ENCODE results near the gene RBM33. TPM values are rescaled to one million over a fixed set of nuclear protein-coding genes. Genes with fewer than 3 reads are reported as not detected.

RBM33 gene
- total and polyA plus RNA-seq, 9 of the 15 experiments (the other 6 are each of a cell fraction or from before 2014, with no cell fraction given) = 4.4 to 80.7 (median 27.3) TPM

- no peak for TF ChIP-seq ZNF12 (CRISPR knock-in tag; IDR thresholded peaks at IDR 0.05)
- TF ChIP-seq GATAD2B (IDR thresholded peaks at IDR 0.05; ENCODE audit: borderline replicate concordance) = no peak
- TF ChIP-seq CBX3 (IDR thresholded peaks at IDR 0.05; ENCODE audit: borderline replicate concordance in 1 of 2, low read length in 2 of 2) = no peak
- no peak for TF ChIP-seq ZNF431 (CRISPR knock-in tag; IDR thresholded peaks at IDR 0.05)
- TF ChIP-seq, protein P1, sequence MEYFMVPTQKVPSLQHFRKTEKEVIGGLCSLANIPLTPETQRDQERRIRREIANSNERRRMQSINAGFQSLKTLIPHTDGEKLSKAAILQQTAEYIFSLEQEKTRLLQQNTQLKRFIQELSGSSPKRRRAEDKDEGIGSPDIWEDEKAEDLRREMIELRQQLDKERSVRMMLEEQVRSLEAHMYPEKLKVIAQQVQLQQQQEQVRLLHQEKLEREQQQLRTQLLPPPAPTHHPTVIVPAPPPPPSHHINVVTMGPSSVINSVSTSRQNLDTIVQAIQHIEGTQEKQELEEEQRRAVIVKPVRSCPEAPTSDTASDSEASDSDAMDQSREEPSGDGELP (CRISPR knock-in tag; IDR thresholded peaks at IDR 0.05; ENCODE audit: borderline replicate concordance) = no peak
- TF ChIP-seq, protein P2, sequence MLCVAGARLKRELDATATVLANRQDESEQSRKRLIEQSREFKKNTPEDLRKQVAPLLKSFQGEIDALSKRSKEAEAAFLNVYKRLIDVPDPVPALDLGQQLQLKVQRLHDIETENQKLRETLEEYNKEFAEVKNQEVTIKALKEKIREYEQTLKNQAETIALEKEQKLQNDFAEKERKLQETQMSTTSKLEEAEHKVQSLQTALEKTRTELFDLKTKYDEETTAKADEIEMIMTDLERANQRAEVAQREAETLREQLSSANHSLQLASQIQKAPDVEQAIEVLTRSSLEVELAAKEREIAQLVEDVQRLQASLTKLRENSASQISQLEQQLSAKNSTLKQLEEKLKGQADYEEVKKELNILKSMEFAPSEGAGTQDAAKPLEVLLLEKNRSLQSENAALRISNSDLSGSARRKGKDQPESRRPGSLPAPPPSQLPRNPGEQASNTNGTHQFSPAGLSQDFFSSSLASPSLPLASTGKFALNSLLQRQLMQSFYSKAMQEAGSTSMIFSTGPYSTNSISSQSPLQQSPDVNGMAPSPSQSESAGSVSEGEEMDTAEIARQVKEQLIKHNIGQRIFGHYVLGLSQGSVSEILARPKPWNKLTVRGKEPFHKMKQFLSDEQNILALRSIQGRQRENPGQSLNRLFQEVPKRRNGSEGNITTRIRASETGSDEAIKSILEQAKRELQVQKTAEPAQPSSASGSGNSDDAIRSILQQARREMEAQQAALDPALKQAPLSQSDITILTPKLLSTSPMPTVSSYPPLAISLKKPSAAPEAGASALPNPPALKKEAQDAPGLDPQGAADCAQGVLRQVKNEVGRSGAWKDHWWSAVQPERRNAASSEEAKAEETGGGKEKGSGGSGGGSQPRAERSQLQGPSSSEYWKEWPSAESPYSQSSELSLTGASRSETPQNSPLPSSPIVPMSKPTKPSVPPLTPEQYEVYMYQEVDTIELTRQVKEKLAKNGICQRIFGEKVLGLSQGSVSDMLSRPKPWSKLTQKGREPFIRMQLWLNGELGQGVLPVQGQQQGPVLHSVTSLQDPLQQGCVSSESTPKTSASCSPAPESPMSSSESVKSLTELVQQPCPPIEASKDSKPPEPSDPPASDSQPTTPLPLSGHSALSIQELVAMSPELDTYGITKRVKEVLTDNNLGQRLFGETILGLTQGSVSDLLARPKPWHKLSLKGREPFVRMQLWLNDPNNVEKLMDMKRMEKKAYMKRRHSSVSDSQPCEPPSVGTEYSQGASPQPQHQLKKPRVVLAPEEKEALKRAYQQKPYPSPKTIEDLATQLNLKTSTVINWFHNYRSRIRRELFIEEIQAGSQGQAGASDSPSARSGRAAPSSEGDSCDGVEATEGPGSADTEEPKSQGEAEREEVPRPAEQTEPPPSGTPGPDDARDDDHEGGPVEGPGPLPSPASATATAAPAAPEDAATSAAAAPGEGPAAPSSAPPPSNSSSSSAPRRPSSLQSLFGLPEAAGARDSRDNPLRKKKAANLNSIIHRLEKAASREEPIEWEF (CRISPR knock-in tag; IDR thresholded peaks at IDR 0.05) = no peak
- no peak for TF ChIP-seq PTRF (tag; IDR thresholded peaks at IDR 0.05)
- no peak for TF ChIP-seq POLR2B (IDR thresholded peaks at IDR 0.05; ENCODE audit: low read depth, partially characterized antibody)
- TF ChIP-seq ZNF133 (CRISPR knock-in tag; IDR thresholded peaks at IDR 0.05) = no peak
- TF ChIP-seq EP300 (IDR thresholded peaks at IDR 0.05; ENCODE audit: low read length) = no peak
These were observed 86.9 kb downstream of the RBM33 start (continued) for GRCh38 chr7:155731380-155731779.

Data from K562 (cell line).